ENCODE results near the gene GPHA2. TPM values are rescaled to one million over a fixed set of nuclear protein-coding genes. Genes with fewer than 3 reads are reported as not detected.

Gene GPHA2
- total and polyA plus RNA-seq, 2 of the 13 experiments (the other 11 are each of a cell fraction or from before 2014, with no cell fraction given) = 13.0 to 19.1 TPM

GRCh38 chr11:64894070-64894811 lies 41.5 kb downstream of the GPHA2 start (continued):
- TF ChIP-seq, protein P1, sequence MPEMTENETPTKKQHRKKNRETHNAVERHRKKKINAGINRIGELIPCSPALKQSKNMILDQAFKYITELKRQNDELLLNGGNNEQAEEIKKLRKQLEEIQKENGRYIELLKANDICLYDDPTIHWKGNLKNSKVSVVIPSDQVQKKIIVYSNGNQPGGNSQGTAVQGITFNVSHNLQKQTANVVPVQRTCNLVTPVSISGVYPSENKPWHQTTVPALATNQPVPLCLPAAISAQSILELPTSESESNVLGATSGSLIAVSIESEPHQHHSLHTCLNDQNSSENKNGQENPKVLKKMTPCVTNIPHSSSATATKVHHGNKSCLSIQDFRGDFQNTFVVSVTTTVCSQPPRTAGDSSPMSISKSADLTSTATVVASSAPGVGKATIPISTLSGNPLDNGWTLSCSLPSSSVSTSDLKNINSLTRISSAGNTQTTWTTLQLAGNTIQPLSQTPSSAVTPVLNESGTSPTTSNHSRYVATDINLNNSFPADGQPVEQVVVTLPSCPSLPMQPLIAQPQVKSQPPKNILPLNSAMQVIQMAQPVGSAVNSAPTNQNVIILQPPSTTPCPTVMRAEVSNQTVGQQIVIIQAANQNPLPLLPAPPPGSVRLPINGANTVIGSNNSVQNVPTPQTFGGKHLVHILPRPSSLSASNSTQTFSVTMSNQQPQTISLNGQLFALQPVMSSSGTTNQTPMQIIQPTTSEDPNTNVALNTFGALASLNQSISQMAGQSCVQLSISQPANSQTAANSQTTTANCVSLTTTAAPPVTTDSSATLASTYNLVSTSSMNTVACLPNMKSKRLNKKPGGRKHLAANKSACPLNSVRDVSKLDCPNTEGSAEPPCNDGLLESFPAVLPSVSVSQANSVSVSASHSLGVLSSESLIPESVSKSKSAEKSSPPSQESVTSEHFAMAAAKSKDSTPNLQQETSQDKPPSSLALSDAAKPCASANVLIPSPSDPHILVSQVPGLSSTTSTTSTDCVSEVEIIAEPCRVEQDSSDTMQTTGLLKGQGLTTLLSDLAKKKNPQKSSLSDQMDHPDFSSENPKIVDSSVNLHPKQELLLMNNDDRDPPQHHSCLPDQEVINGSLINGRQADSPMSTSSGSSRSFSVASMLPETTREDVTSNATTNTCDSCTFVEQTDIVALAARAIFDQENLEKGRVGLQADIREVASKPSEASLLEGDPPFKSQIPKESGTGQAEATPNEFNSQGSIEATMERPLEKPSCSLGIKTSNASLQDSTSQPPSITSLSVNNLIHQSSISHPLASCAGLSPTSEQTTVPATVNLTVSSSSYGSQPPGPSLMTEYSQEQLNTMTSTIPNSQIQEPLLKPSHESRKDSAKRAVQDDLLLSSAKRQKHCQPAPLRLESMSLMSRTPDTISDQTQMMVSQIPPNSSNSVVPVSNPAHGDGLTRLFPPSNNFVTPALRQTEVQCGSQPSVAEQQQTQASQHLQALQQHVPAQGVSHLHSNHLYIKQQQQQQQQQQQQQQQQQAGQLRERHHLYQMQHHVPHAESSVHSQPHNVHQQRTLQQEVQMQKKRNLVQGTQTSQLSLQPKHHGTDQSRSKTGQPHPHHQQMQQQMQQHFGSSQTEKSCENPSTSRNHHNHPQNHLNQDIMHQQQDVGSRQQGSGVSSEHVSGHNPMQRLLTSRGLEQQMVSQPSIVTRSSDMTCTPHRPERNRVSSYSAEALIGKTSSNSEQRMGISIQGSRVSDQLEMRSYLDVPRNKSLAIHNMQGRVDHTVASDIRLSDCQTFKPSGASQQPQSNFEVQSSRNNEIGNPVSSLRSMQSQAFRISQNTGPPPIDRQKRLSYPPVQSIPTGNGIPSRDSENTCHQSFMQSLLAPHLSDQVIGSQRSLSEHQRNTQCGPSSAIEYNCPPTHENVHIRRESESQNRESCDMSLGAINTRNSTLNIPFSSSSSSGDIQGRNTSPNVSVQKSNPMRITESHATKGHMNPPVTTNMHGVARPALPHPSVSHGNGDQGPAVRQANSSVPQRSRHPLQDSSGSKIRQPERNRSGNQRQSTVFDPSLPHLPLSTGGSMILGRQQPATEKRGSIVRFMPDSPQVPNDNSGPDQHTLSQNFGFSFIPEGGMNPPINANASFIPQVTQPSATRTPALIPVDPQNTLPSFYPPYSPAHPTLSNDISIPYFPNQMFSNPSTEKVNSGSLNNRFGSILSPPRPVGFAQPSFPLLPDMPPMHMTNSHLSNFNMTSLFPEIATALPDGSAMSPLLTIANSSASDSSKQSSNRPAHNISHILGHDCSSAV (CRISPR knock-in tag; IDR thresholded peaks at IDR 0.05; ENCODE audit: borderline replicate concordance) = no peak
- peak; percentile 79 for TF ChIP-seq THAP11 (CRISPR knock-in tag; IDR thresholded peaks at IDR 0.05)
- TF ChIP-seq, protein P2, sequence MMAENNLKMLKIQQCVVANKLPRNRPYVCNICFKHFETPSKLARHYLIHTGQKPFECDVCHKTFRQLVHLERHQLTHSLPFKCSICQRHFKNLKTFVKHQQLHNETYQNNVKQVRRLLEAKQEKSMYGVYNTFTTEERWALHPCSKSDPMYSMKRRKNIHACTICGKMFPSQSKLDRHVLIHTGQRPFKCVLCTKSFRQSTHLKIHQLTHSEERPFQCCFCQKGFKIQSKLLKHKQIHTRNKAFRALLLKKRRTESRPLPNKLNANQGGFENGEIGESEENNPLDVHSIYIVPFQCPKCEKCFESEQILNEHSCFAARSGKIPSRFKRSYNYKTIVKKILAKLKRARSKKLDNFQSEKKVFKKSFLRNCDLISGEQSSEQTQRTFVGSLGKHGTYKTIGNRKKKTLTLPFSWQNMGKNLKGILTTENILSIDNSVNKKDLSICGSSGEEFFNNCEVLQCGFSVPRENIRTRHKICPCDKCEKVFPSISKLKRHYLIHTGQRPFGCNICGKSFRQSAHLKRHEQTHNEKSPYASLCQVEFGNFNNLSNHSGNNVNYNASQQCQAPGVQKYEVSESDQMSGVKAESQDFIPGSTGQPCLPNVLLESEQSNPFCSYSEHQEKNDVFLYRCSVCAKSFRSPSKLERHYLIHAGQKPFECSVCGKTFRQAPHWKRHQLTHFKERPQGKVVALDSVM (CRISPR knock-in tag; IDR thresholded peaks at IDR 0.05) = peak; percentile 55; the same call in 1 of the 2 replicates
- peak; percentile 72 for TF ChIP-seq GATAD1 (CRISPR knock-in tag; IDR thresholded peaks at IDR 0.05)
- peak; percentile 25; the same call in 1 of the 2 replicates for TF ChIP-seq ZFY (CRISPR knock-in tag; IDR thresholded peaks at IDR 0.05)
- TF ChIP-seq MAF1 (CRISPR knock-in tag; IDR thresholded peaks at IDR 0.05; ENCODE audit: borderline replicate concordance) = peak; percentile 62; the same call in 1 of the 2 replicates
- TF ChIP-seq SRSF1 (optimal IDR thresholded peaks at IDR 0.05; ENCODE audit: low read depth, low read length) = no peak
- TF ChIP-seq DR1 (CRISPR knock-in tag; IDR thresholded peaks at IDR 0.05) = peak; percentile 55; the same call in 1 of the 2 replicates
- peak; percentile 76 for TF ChIP-seq FOSL2 (CRISPR knock-in tag; IDR thresholded peaks at IDR 0.05)
- peak; percentile 91; the same call in 1 of the 2 replicates for TF ChIP-seq ZNF557 (CRISPR knock-in tag; IDR thresholded peaks at IDR 0.05)
- TF ChIP-seq RFXANK (CRISPR knock-in tag; IDR thresholded peaks at IDR 0.05) = no peak
- no peak for TF ChIP-seq MAFK (conservative IDR thresholded peaks at IDR 0.05 in 1 of 2, IDR thresholded peaks at IDR 0.05 in 1 of 2; ENCODE audit: low read length in 2 of 2)
- no peak for TF ChIP-seq SAFB2 (CRISPR knock-in tag; IDR thresholded peaks at IDR 0.05; ENCODE audit: borderline replicate concordance, low read depth)
- TF ChIP-seq HNF1B (CRISPR knock-in tag; IDR thresholded peaks at IDR 0.05) = peak; percentile 82

Data from HepG2 (cell line).